ENCODE results near the gene HSPB8.

GRCh38 chr12:119208626-119209061 lies 29.9 kb downstream of the HSPB8 start:
- TF ChIP-seq, protein P1, sequence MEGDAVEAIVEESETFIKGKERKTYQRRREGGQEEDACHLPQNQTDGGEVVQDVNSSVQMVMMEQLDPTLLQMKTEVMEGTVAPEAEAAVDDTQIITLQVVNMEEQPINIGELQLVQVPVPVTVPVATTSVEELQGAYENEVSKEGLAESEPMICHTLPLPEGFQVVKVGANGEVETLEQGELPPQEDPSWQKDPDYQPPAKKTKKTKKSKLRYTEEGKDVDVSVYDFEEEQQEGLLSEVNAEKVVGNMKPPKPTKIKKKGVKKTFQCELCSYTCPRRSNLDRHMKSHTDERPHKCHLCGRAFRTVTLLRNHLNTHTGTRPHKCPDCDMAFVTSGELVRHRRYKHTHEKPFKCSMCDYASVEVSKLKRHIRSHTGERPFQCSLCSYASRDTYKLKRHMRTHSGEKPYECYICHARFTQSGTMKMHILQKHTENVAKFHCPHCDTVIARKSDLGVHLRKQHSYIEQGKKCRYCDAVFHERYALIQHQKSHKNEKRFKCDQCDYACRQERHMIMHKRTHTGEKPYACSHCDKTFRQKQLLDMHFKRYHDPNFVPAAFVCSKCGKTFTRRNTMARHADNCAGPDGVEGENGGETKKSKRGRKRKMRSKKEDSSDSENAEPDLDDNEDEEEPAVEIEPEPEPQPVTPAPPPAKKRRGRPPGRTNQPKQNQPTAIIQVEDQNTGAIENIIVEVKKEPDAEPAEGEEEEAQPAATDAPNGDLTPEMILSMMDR (IDR thresholded peaks at IDR 0.05), result no peak
- TF ChIP-seq POLR2A (IDR thresholded peaks at IDR 0.05), result no peak
